Right lobe of liver (tissue), 4 donors: ENCODE results near the gene SPIRE2.

Experiments used
- CTCF ChIP-seq, 4 donors: fragments of 200-600 bp in 3 of 4; fragments of 450-650 bp in 1 of 4; IDR thresholded peaks; one replicate each; pipeline versions ENCODE4 v1.5.1 to v1.8.0; 2016 to 2022; ENCODE audit warnings: antibody characterized with exemption in 4 of 4, mild to moderate bottlenecking in 2 of 4
- POLR2A ChIP-seq: fragments of 450-650 bp; IDR thresholded peaks from one replicate; pipeline ENCODE4 v1.6.1; 2017; ENCODE audit warnings: antibody characterized with exemption, mild to moderate bottlenecking
- donor health status: DM: no; HTN: no; CAD: no.
- donor health status: DM: no; HTN: no; CAD: no.
- donor health status: DM: no; HTN: yes; CAD: no.

- no peak for TF ChIP-seq CTCF (IDR thresholded peaks at IDR 0.05)
- TF ChIP-seq POLR2A = no peak
Measured at GRCh38 chr16:89892635-89893034, 64.4 kb downstream of the SPIRE2 start.
